ENCODE data around the gene TBRG4. TPM values are rescaled to one million over a fixed set of nuclear protein-coding genes. Genes with fewer than 3 reads are reported as not detected.

Gene TBRG4
- total RNA-seq, 1 donor from 2014 or later: 89.4 TPM

GRCh38 chr7:45055016-45055415 lies 56.5 kb downstream of the TBRG4 start:
- DNase-seq (ENCODE audit: low spot score): no peak

DNA sequence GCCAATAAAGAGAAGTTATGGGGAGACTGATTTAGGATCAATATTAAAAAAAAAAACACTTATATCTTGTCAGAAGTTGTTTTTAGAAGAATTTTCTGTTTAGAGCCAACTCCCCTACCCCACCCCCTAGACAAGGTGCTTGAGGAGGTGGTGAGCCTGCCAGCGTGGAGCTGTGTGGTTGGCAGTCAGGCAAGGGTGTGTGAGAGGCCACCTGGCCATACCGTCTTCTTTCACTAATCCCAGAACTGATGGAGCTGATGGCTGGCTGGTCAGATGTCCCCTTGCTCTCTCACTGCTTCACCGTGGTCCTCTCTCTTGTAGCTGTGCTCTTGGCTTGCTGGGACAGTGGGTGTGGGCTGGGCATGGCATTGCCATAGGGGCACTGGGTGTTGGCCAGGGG lies 57.1 kb downstream of the TBRG4 start:
- DNase-seq (ENCODE audit: low spot score): no peak

DNA sequence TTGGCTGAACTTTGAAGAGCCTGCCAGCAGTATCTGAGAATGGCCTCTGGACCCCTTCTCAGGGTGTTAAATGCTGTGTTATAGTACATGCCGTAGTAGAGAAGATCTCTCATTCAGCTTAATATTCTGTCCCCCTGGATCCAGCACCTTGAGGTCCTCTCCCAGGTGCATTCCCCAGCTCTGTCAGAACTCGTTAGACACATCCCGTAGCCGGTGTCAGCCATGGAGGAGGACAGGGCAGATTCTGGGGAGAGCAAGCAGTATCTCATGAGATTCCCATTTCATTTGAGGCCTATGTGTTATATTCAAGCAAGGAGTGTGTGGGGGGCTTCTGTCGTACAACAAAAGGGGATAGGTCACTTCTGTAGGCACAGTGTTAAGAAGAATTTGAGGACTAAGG lies 57.6 kb downstream of the TBRG4 start:
- DNase-seq (ENCODE audit: low spot score): no peak

DNA sequence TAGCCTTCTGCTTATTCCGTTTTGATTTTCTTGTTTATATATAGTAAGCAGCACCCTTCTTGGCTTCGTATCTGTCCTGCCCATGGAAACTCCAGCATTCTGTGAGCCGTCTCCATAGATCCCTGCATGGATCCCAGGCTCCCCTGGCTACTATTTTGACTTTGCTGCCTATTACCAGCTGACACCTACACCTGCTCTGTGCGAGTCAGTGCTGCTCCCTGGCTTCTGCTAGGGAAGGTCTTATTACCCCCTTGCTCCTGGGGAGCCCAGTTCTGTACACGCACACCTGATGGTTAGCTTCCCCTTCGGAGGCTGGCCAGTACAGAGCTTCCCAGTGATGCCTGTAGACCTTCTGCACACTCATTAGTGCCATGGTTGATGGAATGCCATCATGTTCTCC lies 58.1 kb downstream of the TBRG4 start:
- no peak for DNase-seq (ENCODE audit: low spot score)

GRCh38 chr7:45052011-45052410 lies 59.5 kb downstream of the TBRG4 start:
- no peak for DNase-seq (ENCODE audit: low spot score)

GRCh38 chr7:45050198-45050597 lies 61.3 kb downstream of the TBRG4 start:
- no peak for DNase-seq (ENCODE audit: low spot score)

Other genes starting within 250 kb of the TBRG4 start
- gene PURB, start 226.2 kb downstream of the TBRG4 start, total RNA-seq: 26.4 TPM
- gene MYO1G, start 132.7 kb downstream of the TBRG4 start, total RNA-seq: 6.0 TPM
- 31.1 TPM for gene CCM2, start 111.5 kb downstream of the TBRG4 start, total RNA-seq
- gene NACAD, start 22.7 kb downstream of the TBRG4 start, total RNA-seq: 5.7 TPM
- 47.2 TPM for gene RAMP3, start 46.1 kb upstream of the TBRG4 start, total RNA-seq

Measured in ureter (tissue), 1 donor.